Skin of body (tissue), 2 donors: ENCODE results near the gene HGD. TPM values are rescaled to one million over a fixed set of nuclear protein-coding genes. Genes with fewer than 3 reads are reported as not detected.
A peak's percentile ranks its signal among the peaks of the same experiment; 100 is the strongest.
"Not testable (repeated sequence)": the region's sequence is repeated elsewhere in the genome, so short reads cannot be mapped to it uniquely, and the experiment has no call there.

Experiments
- DNase-seq: peaks from one replicate; lab custom pipeline; 2025; lab: John Stamatoyannopoulos, UW
- total RNA-seq: library from RNA; depleted of rRNA; stranded (reverse); fragments of >200 nt; gene quantifications from one replicate; pipeline ENCODE4 v1.2.3, GENCODE V29; 2014

HGD gene
- total RNA-seq, 1 donor from 2014 or later = not detected

DNA sequence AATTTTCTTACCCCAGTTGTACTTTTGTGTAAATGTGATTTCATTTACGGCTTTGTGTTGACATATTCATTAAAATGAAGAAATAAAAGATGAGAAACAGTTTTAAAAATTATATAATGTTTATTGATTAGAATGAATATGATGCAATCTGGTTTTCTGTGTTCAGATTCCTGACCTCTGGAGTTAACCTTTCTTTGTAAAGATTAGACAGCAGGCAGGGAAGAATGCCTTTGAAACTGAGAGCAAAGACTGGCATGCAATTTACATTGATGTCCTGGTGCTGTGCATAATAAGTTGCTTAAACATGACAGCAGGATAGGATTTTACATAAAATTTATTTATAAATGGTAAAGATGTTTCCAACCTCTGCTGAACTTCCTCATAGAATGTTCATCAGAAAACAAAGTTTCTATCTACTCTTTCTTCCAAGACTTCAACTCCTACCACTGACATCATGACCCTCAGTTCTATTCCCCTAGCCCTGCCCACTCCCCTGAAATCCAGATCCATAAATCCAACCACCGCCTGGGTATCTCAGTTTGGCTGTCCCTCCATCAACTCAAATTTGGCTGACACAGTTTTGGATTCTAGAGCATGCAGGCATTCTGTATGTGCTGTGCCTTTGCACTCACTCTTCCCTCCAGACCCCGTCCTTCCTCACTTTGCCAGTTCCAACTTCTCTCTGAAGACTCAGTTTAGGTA, 1.7 kb downstream of the HGD start:
- no peak for DNase-seq

DNA sequence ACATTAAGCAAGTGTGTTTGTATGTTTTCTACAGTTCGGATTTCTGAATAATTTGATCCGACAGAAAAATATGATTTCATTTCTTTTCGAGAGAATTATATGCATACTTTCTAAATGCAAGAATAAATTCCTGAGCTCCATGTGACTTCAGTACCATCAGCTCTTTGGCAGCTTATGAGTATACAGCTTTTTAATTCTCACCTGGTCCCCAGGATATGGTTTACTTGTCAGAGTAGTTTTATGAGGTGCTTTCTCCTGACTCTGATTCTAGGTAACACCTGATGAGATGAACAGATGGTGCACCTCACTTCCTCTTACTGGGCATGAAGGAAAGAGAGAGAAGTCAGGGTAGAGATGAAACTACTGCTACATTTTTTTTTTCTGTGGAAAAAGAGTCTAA, 3.1 kb downstream of the HGD start:
- no peak for DNase-seq

DNA sequence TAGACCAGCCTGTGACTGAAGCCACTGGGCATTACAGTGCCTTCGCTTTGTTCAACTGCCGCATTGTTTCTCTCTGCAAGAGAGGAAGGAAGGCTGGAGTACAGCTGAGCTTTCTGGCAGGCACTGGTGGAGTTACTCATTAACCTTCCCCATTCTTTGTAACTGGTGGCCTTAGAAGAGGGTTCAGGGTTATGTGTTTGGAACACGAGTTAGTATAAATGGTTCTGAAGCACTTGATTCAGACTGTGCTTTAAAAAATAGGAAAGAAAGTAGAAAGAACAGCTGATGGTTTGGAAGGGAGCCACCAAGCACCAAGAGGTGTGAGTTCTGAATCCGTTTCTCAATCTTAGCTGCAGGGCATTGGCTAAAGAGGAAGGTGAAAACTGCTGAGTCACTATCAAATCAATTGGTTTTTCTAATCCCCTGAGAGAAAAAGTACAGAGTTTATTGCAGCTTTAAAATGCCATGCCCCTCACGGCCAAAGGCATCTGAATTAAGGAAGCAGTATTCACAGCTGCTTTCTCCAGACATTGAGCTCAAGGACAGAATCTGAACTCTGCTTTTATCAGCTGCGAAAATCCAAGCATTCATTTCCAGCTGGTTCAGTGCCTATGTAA, 3.6 kb downstream of the HGD start:
- no peak for DNase-seq

DNA sequence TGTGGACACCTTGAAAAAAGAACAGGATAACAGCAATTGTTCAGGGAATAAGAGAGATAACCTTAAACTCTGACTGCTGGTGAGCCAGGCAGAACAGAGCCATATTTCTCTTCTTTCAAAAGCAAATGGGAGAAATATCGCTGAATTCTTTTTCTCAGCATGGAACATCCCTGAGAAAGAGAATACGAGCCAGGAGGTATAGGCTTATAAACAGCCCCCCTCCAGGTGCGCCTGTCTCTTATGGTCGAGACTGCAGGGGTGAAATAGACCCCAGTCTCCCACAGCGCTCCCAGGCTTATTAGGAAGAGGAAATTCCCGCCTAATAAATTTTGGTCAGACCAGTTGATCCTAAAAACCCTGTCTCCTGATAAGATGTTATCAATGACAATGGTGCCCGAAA, 4.8 kb downstream of the HGD start:
- not testable (repeated sequence) for DNase-seq

DNA sequence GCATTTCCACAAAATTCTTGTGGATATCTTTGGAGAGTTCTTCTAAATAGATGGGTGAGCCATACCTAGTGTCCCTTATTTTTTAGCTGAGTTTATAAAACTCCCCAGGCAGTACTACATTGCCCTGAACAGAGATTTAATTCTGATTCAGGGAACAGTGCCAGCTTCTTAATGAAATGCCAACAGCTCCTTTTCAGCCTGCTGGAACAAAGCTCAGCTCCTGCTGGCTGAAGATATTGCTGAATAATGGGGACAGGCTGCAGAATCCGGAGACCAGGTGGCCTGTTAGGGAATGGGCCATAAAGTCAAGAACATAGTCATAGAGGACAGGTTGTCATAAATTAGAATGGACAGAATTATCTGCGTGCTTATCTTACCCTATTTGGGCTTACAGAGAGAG, 8.9 kb downstream of the HGD start:
- DNase-seq = no peak

DNA sequence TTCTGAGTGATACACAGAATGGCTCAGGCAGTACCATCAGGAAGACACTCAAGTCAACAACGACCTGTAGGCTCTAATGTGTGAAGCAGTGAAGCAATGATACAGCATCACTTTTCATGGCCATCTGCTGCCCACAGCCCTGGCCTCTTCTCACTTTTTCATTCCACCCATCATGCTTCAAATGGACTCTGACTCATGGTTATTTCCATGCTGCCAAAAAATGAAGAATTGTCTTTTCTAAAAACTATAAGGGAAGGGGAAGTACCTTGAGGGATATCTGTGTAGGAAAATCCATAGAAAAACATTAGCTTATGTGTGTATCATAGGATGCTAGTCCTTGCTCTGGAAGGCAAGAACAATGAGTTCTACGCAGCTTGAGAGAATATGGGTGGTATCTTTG, 11.5 kb downstream of the HGD start:
- DNase-seq = no peak

DNA sequence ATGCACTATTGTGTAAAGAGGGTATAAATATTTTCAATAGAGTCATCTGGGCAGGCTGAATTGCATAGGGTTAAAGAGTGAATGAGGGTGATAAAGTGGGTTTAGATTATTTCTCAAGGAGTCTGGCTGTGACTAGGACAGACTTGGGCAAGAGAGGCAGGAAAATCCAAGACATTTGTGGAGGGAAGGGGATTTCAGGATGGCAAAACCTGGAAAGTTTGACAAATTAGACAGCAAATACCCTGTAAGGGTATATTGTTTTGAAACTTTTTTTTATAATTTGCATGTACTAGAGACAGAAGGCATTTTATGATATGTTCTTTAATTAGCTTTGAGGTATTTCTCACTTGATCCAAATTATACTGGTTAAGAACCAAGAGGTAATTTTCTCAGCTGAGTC, 17.1 kb downstream of the HGD start:
- DNase-seq = no peak

DNA sequence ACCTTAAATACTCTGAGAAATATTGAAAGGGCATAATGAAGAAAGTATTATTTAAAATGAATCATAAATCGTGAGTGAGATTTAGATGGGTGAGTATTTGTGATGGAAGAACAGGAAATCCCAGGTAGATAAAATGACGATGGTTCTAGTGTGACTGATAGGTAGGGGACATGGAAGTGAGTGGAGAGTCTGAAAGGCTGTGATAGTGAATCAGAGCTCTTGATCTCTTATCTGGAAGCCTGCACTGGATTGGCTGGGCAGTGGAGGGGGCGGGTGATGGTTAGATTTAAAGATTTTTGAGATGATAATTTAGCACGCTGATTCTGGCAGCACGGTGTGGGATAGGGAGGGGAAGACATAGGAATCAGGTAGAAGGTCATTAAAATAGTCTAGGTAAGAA, 20.1 kb downstream of the HGD start:
- DNase-seq = no peak

DNA sequence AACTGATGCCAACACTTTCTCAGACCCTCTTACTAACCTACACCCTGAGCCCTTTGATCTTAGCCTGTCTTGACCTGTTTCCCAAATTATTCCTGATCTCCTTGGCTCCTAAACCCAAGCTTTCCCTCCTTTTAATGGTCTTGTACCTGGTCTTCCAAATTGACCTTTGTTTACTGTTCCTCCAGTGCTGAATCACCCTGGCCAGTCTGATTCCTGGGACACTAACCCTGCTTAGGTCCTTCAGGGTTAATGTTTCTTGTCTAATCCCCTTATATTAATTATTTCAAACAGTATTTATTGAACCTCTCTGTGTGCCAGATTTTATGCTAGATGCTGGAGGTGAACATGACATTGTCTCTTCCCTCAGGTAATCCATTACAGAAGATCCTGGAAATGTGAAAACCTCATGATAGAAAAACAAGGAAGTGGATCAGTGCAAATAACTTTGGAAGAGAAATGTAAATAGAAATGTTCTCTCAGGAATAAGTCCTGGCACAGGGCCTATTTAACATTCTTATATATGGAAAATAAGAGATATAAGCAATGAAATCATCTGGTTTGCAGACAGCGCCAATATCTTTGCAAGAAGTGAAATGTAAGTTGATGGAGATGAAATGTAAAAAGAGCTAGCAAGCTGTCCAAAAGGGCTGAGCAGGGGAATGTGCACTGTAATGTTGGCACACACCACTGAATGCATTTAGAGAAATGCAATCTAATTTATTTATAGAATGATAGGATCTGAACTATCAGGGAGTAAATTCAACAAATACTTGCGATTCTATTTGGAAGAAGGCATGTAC, 20.7 kb downstream of the HGD start:
- DNase-seq = peak; percentile 57

DNA sequence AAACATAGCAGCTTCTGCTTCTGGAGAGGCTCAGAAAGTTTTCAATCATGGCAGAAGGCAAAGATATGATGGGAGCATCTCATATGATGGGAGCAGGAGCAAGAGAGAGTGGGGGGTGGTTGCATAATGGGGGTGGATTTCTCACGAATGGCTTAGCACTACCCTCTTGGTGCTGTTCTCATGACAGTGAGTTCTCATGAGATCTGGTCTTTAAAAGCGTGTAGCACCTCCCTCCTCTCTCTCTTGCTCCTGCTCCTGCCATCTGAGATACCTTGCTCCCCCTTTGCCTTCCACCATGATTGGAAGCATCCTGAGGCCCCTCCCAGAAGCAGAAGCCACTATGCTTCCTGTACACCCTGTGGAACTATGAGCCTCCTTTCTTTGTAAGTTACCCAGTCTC, 22.2 kb downstream of the HGD start:
- DNase-seq = no peak

DNA sequence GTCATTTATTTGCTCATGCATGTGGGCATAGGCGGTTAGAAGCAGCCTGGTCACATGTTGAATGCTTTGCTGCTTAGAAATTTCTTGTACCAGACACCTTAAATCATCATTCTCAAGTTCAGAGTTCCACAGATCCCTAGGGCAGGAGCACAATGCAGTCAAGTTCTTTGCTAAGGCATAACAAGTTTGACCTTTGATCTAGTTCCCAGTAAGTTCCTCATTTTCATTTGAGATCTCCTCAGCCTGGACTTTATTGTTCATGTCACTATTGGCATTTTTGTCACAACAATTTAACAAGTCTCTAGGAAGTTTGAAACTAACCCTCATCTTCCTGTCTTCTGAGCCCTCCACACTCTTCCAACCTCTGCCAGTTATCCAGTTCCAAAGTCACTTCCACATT, 22.8 kb downstream of the HGD start:
- no peak for DNase-seq

DNA sequence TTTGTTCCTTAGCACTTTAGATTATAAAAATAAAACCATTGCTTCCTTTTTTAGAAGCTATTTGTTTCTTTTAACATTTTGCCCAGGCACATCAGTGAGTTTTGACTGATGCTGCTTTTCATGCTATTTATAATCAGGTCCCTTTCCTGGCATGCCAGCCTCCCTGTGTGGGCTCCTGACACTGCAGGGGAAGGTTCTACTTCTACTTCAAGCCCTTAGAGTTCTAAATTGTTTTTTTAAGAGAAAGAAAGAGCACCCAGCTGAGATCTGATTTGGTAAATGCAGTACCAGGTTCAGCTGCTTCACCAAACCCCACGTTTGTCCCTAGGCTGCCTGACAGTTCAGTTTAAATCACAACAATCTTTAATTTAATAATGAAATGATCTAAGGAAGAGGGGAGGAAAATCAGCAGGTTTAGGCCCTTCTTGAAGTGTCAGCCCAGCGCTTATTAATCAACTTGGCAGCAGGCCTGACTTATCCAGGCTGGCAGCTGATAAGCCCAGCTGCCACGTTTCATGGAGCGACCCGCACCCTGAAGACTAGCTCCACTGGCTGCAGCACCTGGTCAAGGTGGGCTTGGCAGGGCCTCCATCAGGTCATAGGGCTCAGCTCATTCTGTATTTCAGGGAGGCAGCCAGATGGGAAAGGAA, 29.0 kb downstream of the HGD start:
- no peak for DNase-seq

DNA sequence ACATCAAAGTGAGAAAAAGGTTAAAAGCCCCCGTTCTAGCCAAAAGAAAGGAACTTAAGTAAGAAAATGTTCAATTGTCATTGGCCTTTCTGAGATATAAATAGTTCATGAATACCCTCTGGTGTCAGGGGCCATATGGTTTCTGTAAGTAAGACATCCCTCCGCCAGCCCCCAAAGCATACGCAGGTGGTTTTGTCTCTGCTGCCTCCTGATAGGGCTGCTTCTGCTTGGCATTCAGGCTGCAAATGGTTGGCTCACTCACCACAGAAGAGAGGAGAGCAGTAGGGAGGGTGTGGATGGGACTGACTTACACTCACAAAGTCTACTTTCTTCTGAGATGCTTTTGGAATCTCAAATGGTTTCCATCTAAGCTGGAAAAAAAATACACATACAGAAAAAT, 29.8 kb downstream of the HGD start:
- DNase-seq = no peak

DNA sequence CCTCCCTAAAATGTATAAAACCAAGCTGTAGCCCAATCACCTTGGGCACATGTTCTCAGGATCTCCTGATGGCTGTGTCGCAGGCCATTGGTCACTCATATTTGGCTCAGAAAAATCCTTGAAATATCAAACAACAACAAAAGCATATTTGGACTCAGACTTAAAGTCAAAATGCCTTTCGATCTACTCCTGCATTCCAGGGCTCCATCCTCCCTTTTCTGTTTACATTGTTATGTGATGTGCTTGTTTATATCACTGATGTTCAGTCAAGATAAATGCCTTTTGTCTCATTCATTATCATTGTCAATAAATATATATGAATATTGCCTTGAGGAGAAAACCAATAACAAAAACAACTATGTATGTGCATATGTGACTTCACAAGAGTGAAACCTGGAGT, 31.7 kb downstream of the HGD start:
- no peak for DNase-seq

DNA sequence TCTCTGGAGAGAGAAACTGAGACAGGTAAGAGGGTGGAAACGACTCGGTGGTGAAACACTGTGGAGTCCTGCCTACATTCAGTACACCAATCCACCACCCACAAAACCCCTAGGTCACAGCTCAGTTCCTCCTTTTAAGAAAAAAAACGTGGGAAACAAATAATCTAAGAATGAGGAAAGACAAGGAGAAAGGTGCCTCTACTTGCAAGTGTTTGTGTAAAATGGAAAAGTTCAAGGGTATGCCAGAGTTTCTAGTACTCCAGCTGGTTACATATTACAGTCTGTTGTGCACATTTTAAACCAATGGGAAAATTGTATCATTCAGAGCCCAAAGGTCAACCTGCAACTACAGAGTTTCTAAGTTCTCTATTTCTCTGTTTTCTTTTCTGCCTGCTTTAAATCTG, 32.2 kb downstream of the HGD start:
- DNase-seq = no peak

DNA sequence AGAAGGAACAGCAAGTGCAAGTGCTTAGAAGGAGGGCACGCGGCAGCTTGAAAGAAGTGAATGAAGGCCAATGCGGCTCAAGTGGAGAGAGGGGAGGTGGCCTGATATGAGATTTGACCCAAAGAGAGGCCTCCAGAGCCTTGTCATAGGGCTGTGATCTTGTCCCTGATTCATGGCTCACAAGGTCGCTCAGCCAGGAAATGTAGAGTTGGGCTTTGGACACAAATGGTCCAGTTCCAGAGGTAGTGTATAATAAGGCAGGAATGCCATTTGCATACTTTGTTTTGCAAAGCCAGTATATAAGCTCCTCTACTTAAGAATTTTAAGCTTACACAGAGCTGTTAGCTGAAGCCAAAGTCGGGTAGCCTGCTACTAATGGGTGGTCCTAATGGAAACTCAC, 33.7 kb downstream of the HGD start:
- no peak for DNase-seq

DNA sequence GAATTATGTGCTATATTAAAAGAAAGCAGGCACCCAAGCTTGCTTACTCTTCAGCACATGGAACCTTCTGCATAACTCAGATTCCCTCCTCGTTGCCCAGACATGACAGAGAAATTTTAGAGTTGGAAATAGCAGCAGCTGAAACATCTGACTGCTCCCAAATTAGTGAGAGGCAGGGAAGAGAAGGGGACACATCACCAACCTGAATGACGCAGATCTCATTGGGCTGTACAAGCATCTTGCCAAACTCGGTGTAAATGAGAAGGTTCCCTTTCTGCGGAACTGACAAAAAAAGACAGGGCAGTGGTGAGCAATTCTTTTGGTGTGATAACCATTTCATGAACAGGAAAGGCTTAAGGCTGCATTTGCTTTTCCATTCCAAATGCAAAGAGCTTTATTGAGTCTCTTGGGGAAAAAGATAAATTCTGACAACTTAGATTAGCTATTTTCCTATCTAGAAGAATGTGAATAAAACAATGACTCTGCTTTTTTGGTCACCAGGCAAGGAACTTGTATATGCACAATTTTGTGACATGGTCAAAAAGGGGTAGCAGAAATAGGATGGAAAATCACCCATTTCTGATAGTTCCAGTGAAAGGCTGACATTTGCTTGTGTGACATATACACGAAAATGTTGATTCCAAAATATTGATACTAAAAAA, 35.1 kb downstream of the HGD start:
- no peak for DNase-seq

DNA sequence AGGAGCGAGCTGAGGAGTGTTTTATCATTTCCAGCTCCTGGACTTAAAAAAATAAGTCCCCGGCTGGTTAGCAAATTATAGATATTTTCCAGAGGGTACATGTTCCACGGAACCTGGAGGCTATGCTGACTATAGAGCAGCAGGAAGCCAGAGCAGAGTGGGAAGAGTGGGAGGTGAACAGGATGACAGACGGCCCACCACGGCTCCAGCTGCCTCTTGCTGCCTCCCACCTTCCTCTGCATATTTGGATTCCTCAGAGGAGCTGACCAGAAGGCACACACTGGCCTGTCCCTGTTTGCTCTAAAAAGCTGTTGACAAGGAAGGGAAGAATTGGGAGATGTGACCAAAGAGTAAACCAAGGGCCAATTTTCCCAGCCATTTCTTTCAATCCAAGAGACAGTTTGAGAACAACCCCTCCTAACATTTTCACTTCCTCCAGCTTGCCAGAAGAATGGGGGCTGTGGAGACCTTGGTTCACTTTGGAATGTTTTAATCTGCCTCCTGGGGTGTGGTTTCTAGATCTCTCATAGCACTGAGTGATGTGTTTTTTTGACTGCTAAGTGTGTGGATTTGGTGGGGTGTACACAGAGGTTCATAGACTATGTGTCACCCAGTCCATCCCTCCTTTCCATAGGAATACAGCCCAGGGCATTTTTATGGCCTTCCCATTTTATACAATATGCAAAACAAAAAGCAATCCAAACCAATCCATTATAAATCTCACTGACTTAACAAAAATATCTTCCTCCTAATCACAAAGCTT, 36.8 kb downstream of the HGD start:
- no peak for DNase-seq

DNA sequence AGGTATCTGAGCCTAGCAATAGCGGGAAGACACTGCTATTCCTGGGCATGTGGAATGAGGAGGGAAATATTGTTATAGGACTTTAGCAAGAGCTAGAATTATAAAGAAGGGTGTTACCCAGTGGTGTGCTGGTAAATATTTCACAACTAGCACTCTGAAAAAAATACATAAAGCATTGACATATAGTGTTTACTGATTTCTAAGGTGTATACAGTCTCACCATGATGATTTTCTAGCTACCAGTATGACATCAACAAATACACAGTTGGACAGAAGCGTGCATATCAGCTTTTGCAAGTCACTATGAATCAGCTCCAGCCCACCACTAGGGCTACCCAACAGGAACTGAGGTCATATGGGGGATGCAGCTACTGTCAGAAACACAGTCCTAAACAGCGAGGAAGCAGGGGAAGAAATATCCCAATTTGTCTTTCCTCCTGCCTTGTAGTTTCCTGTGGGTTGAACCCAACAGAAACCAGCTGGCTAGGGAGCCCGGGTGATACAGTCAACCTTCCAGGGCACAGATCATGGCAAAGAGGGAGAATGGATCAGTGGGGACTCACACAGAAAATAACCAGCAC, 39.6 kb downstream of the HGD start:
- DNase-seq = no peak

DNA sequence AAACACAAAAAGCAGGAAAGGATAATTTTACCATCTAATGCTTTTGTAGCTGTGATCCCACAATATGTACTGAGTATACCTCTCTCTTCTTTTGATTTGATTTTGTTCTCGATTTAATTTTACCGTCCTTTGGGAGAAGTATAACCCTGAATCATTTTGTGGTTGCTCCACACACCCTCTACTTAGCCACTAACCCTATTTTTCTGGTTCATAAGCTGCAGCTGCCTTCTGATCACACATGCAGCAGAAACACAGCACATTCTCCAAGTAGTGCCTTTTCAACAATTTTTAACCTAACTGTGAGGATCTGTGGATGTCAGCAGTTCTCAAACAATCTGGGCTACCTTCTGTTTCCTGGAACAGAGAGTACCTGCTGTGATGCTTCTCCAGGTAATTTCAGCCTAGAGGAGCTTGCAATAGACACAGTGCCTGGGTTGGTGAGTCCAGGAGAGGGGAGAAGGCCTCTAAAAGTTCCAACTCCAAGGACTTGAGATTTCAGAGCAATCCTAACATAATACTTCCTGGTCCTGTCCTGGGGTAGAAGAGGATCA, 40.3 kb downstream of the HGD start:
- no peak for DNase-seq
